ENCODE results near the gene SYNE1.

SYNE1 gene

GRCh38 chr6:152416652-152417051 is 220.5 kb downstream of the SYNE1 start:
- DNase-seq = no peak

DNA sequence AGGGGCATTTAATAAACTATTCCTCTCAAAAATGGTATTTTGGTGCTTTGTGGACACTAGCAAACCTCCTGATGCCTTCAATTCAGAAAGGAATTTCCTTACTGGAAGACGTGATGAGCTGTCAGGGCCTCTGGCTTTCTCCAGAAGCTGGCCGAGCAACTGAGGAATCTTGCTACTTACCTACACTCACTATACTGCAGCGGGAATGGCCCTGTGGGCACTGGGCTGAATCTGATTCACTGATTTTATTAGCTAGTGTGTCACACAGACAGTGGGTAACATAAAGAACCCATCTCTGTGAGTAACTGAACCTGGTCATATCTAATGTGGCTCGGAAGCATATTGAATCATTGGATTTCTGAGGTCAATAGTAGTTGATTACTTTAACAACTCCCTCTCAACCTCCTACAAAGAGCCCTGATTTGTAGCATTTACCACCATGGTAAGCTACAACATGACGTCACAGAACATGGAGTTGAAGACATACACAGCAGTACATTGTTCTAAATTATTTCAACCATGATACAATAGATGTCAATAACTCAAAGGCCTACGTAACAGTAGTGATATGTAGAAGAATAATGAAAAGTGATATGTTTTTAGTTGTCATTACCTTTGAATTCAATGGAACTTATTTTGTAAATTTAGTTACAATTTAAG is 232.1 kb downstream of the SYNE1 start:
- no peak for DNase-seq

DNA sequence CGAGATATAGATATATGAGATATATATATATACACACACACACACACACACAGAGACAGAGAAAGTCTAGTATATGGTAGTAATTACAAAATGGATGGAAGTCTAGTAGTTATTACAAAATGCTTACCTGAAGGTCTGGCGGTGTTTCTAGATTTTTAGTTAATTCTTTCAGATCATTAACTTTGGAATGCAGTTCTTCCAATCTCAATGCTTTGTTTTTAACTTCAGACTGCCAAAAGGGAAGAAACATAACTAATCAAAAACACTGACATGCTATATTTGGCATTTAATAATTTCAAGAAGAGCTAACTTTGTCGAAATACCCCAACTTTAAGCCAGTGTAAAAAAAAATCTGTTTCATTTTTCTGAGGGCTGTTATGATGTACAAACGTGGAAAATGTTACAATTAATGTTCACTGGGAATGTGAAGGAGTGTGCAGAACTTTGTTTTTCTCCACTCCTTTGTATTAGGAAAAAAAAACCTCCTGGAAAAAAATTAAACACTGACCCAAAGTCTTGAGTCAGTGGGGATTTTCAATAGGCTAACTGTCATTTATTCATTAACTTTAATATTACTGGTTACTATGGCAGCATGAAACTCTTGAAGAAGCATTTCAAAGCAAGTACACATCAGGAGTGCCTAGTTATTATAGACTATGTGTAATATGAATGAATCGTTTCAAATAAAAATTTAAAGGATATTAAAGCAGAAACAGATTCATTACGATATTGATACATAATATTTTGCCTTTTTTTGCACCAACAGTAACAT is 232.9 kb downstream of the SYNE1 start:
- DNase-seq = no peak

- DNase-seq = no peak
These were observed 234.4 kb downstream of the SYNE1 start for GRCh38 chr6:152402791-152403190.

GRCh38 chr6:152401978-152402377 is 235.2 kb downstream of the SYNE1 start:
- DNase-seq = no peak

GRCh38 chr6:152399399-152399798 is 237.8 kb downstream of the SYNE1 start:
- peak; percentile 81 for DNase-seq

DNA sequence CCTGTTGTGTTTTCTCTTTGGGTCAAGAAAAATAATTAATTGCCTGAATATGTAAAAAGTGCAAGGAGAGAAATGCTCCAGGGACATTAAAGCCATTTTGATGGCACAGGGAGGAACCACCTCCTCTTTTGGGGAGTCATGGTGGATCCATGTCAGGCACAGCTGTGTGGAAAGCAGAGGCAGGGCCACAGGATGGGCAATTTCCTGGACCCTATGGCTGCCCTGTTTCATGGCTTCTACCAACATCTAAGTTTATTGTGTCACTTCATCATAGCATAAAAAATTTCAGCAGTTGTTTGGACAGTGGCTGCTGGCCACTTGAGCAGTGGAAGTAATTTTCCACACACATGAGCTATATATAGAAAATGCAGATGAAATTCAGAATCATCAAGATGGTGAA is 238.2 kb downstream of the SYNE1 start:
- peak; percentile 41 for DNase-seq

DNA sequence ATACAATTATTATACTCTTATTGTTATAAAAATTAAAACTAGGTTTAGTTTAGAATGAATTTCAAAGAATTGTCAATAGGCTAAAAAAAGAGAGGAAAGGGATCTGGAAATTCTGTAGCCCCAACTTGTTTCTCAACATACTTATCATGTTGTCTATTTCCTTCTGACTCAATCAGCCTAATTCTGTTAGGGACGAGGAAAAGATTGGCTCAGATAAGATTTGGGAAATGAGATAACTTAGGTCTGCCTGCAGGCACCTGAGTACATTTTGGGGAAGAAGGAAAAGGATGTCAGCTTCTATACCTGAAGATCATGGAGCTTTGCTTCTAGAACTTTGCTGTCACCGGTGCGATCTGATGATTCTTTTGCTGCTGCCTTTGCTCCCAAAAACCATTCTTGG is 238.8 kb downstream of the SYNE1 start:
- DNase-seq = no peak

- DNase-seq = no peak
These were observed 242.9 kb downstream of the SYNE1 start for GRCh38 chr6:152394303-152394702.

DNA sequence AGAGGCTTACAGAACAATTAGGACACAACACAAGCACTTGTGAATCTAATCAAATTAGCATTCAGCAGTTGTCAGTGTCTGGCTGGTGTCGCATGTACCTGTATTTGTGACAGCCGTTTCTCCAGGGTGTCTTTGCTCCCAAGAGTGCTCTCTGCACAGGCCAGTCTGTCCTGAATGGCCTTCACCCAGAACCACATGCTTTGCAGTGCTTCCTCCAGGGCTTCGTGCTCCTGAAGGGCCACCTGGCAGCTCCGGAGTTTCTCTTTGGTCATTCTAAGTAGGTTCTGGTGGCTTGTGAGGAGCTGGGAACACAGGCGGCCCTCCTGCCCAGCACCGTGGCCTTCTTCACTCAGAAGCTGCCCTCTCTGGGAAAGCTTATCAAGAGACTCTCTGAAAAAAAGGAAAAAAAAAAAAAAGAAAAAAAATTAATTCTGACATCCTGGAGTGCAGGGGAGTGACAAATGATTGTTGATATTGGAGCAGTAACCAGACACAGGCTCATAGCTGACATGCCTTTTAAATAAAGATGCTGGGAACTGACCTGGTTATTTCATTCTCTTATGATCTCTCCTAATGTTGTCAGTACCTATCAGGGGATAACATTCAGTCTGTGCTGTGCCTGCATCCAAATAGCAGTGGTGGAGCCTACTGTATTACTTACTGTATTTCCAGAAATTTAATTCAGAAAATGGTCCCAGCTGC is 245.8 kb downstream of the SYNE1 start:
- DNase-seq = no peak

GRCh38 chr6:152387091-152387490 is 250.1 kb downstream of the SYNE1 start:
- DNase-seq = no peak

- DNase-seq = no peak
These were observed 251.0 kb downstream of the SYNE1 start for GRCh38 chr6:152386131-152386530.

DNA sequence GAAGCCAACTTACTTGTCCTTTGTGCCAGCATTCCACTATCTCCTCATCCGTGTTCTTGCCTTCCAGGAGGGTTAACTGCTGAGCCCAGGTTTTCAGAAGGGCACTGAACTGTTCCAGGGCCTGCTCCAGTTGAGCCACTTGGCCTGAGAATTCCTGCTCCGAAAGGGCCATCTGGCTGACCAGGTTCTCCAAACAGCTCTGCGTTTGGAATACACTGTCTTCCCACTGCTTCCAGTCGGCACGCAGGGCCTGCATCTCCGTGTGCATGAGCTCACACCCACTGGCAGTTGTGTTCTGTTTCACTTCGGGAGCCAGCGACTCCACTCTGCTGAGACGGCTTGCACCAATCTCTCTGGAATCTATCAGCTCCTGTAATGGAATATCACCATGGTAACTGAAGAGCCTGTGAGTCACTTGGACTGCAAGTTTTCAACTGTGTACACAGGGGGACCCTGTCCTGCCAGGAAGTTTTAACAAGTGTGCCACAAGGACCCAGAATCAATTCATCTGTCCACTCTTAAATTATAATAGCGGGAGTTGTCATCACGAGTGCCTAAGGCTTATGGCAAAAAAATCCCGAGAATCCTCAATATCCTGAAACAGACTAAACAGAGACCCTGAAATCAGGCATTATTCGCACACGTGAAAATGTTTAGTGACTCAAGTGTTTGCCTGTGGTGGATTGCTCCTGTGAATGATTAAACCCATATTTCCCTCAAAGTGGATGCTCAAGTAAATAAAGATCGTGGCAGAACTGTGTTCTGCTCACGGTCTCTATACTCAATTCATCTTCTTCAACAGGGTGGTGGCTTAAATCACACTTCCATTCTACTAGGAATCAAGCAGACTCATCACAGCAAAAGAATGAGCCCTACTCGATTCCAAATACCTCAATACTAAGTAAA is 255.9 kb downstream of the SYNE1 start:
- DNase-seq = peak; percentile 94

DNA sequence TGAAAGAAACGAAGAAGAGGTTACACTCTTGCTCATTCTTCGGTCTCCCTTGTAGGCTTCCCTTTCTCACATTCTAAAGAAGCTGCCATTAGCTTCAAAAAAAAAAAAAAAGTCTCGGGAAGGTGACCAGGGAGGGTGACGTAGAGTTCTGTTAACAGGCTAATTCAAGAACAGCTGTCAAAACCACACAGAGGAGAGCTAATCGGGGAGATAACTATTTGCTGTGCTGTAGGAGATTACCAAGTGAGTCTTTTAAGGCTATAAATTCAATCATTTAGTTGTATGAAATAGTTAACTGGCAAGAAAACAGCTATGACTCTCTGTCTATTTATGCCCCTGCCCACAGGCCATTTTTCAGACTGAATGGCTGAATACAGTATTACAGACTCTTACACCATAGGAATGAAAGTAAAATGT is 256.8 kb downstream of the SYNE1 start:
- peak; percentile 49 for DNase-seq

DNA sequence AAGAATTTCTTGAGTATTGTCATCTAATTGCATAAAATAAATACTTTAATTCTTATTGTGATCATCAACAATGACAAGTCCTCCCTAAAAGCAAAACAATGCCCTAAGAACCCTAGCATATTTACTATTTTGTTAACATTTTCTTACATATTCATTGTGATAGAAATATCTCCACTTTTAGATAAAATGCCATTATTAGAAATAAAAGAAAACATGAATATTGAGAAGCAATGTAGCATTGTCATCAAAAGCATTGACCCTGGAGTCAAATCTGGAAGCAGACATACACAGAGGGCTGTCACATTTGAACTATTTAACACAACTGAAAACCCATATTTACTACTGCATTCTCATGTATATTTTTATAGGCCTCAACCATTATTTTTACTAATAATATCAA is 257.7 kb downstream of the SYNE1 start:
- no peak for DNase-seq

- no peak for DNase-seq
These were observed 259.0 kb downstream of the SYNE1 start for GRCh38 chr6:152378169-152378568.

GRCh38 chr6:152375197-152375596 is 262.0 kb downstream of the SYNE1 start:
- DNase-seq = no peak

GRCh38 chr6:152372945-152373344 is 264.2 kb downstream of the SYNE1 start:
- no peak for DNase-seq

GRCh38 chr6:152371775-152372174 is 265.4 kb downstream of the SYNE1 start:
- DNase-seq = no peak

- peak; percentile 78 for DNase-seq
These were observed 268.2 kb downstream of the SYNE1 start for GRCh38 chr6:152368751-152369624.

GRCh38 chr6:152364866-152365265 is 272.3 kb downstream of the SYNE1 start:
- no peak for DNase-seq

DNA sequence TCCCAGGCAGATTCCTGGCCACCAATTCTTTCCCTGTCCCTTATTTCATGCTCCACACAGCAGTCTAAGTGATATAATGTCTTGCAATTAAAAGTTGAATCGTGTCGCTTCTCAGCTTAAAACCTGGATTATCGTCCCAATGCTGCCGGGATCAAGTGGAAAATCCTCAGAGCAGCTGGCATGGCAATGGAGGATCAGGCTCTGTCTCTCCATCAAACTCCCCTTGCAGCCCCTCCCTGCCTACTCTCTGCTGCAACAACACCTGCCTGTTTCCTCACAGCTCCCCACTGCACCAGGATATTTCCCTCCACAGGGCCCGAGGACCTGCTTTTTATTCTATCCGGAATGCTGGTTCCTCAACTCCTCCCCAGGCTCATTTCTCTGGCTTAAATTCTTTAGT is 277.1 kb downstream of the SYNE1 start:
- DNase-seq = no peak
